Gastrocnemius medialis (tissue), 4 donors: Measurements from ENCODE around the gene TBL1X. TPM values are rescaled to one million over a fixed set of nuclear protein-coding genes. Genes with fewer than 3 reads are reported as not detected.

Source experiments
- ATAC-seq, 2 donors: fragments of 150-250 bp; one replicate each; pipeline ENCODE4 v1.9.1; 2016
- DNase-seq, 2 donors: peaks; one replicate each; pipeline ENCODE4 v3.0.0-alpha.2; 2019
- H3K27ac ChIP-seq, 4 donors: fragments of 200-600 bp; sonication (generic); 1 replicate in 1 of 4; 2 replicates in 3 of 4; pipeline ENCODE4 v1.5.1; 2016 to 2018; ENCODE audit warnings: mild to moderate bottlenecking in 2 of 4, moderate library complexity in 1 of 4
- H3K27me3 ChIP-seq, 3 donors: fragments of 200-600 bp; sonication (generic) in 2 of 3; 1 replicate in 1 of 3; 2 replicates in 2 of 3; pipeline versions ENCODE4 v1.5.1 to v1.6.0; 2016 to 2019; ENCODE audit warnings: mild to moderate bottlenecking in 1 of 3, moderate library complexity in 1 of 3
- H3K36me3 ChIP-seq, 2 donors: fragments of 200-600 bp; sonication (generic) in 1 of 2; one replicate each; pipeline ENCODE4 v1.5.1; 2017 to 2018
- H3K4me1 ChIP-seq, 2 donors: fragments of 200-600 bp; sonication (generic) in 1 of 2; one replicate each; pipeline ENCODE4 v1.5.1; 2016 to 2017; ENCODE audit warnings: mild to moderate bottlenecking in 2 of 2
- H3K4me3 ChIP-seq, 4 donors: fragments of 200-600 bp; sonication (generic) in 3 of 4; 1 replicate in 1 of 4; 2 replicates in 3 of 4; pipeline ENCODE4 v1.5.1; 2016 to 2019; ENCODE audit warnings: mild to moderate bottlenecking in 2 of 4
- H3K9me3 ChIP-seq, 3 donors: fragments of 200-600 bp; sonication (generic) in 2 of 3; 1 replicate in 1 of 3; 2 replicates in 2 of 3; pipeline ENCODE4 v1.5.1; 2016 to 2019
- POLR2A ChIP-seq, 2 donors: fragments of 450-650 bp; IDR thresholded peaks; one replicate each; pipeline ENCODE4 v1.6.1; 2017; ENCODE audit warnings: antibody characterized with exemption in 2 of 2, mild to moderate bottlenecking in 2 of 2, moderate library complexity in 2 of 2
- in situ Hi-C, 4 donors: fragments of 200-750 bp; cut with MboI; loops; one replicate each; pipeline versions ENCODE4 v1.15.0 to v1.8.0; 2017; ENCODE audit warnings: low sequenced_read_pairs in 4 of 4
- intact Hi-C: fragments of 100-400 bp; cut with DNase I; formaldehyde crosslinking; loops from one replicate; pipeline ENCODE4 v1.15.1; 2023; ENCODE audit warnings: low total_unique reads
- total RNA-seq, 4 donors: library from RNA; depleted of rRNA; stranded (reverse); fragments of >200 nt; gene quantifications; one replicate each; pipeline versions ENCODE4 v1.1.0 to v1.2.3, GENCODE V29; 2016
- TF ChIP-seq, protein P1 (sequence below), 5 experiments: fragments of 450-650 bp in 3 of 5; fragments of 200-600 bp in 2 of 5; sonication (generic) in 2 of 5; IDR thresholded peaks in 4 of 5; conservative IDR thresholded peaks in 1 of 5; 1 replicate in 4 of 5; 2 replicates in 1 of 5; pipeline ENCODE4 v1.5.1; 2016 to 2019; ENCODE audit warnings: antibody characterized with exemption in 5 of 5, mild to moderate bottlenecking in 3 of 5, moderate library complexity in 3 of 5

TBL1X gene
- total RNA-seq, 4 donors from 2014 or later = 6.7 to 16.8 (median 8.0) TPM

DNA sequence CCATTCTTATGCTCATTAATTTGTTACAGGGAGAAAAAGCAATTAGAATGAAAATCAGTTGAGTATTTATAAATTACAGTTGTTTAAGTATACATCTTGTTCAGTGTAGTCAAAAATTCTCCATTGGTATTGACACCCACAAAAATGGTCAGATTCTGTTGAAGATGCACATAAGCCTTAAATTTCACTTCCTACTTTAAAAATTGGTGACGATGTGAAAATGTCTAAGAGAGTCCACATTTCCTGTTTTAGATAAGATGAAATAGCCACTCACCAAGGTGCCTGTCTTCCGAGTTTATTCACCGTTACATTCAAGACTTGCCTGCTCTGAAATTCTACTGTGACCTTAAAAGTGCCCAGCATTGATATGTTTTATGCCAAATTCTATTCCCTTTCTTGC, 207.1 kb downstream of the TBL1X start:
- Histone ChIP-seq H3K9me3 (no peaks in the 10 kb centered on the region), H3K4me3 (no peak overlapping the region), H3K36me3 (no peaks in the 10 kb centered on the region), H3K4me1 (no peaks in the 10 kb centered on the region), H3K27ac (no peak overlapping the region), H3K27me3 (no peaks in the 10 kb centered on the region)
- in situ Hi-C loops (no loop called here), intact Hi-C loops (loop anchor here (10.0 kb wide), 1 partner anchor 207 kb away; the partner anchor contains the start of gene TBL1X)
- TF ChIP-seq, protein P1, sequence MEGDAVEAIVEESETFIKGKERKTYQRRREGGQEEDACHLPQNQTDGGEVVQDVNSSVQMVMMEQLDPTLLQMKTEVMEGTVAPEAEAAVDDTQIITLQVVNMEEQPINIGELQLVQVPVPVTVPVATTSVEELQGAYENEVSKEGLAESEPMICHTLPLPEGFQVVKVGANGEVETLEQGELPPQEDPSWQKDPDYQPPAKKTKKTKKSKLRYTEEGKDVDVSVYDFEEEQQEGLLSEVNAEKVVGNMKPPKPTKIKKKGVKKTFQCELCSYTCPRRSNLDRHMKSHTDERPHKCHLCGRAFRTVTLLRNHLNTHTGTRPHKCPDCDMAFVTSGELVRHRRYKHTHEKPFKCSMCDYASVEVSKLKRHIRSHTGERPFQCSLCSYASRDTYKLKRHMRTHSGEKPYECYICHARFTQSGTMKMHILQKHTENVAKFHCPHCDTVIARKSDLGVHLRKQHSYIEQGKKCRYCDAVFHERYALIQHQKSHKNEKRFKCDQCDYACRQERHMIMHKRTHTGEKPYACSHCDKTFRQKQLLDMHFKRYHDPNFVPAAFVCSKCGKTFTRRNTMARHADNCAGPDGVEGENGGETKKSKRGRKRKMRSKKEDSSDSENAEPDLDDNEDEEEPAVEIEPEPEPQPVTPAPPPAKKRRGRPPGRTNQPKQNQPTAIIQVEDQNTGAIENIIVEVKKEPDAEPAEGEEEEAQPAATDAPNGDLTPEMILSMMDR (IDR thresholded peaks at IDR 0.05 in 4 of 5, conservative IDR thresholded peaks at IDR 0.05 in 1 of 5) = no peak
- no peak for TF ChIP-seq POLR2A (IDR thresholded peaks at IDR 0.05)
- ATAC-seq (no peak), DNase-seq (no peak)

DNA sequence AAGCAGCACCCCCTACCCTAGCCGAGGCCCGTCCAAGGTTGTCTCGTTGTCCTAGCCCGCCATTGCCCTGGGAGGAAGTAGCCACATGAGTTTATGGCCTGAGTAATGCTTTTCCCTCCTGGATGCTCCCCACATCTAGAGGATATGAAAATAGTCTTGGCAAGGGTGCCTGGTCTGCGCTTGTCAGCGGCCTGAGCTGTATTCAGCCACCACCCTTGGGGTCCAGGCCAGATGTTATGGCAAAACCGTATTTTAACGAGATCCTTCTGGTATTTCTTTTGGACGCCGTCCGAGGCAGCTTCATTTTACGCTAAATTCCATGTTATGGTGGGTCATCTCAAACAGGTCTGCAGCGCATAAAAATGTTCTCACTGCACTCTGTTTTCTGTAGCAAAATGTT, 211.4 kb downstream of the TBL1X start:
- intact Hi-C loops = loop anchor here (10.0 kb wide), 1 partner anchor 212 kb away; the partner anchor contains the start of gene TBL1X
- no peaks in the 10 kb centered on the region for H3K27me3 ChIP-seq
- H3K4me3 ChIP-seq = no peak overlapping the region
- no peaks in the 10 kb centered on the region for H3K9me3 ChIP-seq
- no peaks in the 10 kb centered on the region for H3K4me1 ChIP-seq
- ATAC-seq = no peak
- in situ Hi-C loops = no loop called here
- H3K27ac ChIP-seq = no peak overlapping the region
- no peaks in the 10 kb centered on the region for H3K36me3 ChIP-seq
- TF ChIP-seq, protein P1 (IDR thresholded peaks at IDR 0.05 in 4 of 5, conservative IDR thresholded peaks at IDR 0.05 in 1 of 5) = no peak
- TF ChIP-seq POLR2A (IDR thresholded peaks at IDR 0.05) = no peak
- no peak for DNase-seq

DNA sequence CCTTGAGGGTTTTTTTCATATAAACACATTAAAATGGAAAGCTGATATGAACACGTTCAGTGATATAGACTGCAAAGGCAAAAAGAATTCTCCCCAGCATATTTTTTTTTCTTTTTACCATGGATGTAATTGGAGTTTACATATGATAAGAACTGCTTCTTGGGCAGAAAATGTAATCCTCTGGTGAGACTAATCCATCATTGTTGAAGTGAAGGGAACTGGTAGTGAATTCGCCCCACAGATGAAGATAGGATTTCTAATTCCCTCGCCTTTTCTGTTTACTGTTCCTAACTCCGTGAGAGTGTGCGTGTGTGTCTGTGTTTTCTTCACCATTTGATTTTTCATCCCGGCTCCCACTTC, 211.9 kb downstream of the TBL1X start:
- Histone ChIP-seq H3K9me3 (no peaks in the 10 kb centered on the region), H3K27ac (no peak overlapping the region), H3K4me1 (no peaks in the 10 kb centered on the region), H3K4me3 (no peak overlapping the region), H3K27me3 (no peaks in the 10 kb centered on the region), H3K36me3 (no peaks in the 10 kb centered on the region)
- DNase-seq (no peak), ATAC-seq (no peak)
- in situ Hi-C loops = no loop called here
- TF ChIP-seq POLR2A (IDR thresholded peaks at IDR 0.05) = no peak
- TF ChIP-seq, protein P1 (IDR thresholded peaks at IDR 0.05 in 4 of 5, conservative IDR thresholded peaks at IDR 0.05 in 1 of 5) = no peak
- intact Hi-C loops = loop anchor here (10.0 kb wide), 1 partner anchor 212 kb away; the partner anchor contains the start of gene TBL1X

DNA sequence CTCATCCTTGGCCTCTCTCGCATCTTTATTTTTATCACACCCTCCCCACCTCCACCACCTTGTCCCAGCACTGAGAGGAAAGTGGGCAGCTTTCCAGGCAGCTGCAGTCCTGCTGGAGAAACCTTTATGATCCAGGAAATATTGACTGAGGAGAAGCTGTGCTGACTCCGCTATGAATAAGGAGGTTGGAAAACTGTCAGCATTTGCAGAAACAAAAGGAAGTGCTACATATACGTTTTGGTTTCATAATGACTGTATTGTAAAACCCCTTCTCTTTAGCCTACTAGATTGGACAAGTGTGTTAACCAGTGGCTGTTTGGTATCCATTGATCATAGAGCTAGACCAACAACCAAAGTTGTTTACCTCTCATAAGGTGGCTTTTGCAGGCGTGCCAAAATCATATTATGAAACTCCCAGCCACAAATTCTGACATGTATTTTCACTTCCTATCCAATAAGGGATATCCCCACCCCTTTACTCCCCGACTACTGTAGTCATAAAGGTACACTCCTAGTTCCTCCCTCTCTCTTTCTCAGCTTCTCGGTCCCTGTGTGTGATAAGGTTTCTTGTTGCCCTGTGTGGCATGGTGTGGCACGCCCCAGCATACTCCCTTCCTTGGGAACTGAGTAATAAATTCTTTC, 212.4 kb downstream of the TBL1X start:
- no peaks in the 10 kb centered on the region for H3K36me3 ChIP-seq
- H3K4me3 ChIP-seq = no peak overlapping the region
- H3K4me1 ChIP-seq = no peaks in the 10 kb centered on the region
- no peaks in the 10 kb centered on the region for H3K27me3 ChIP-seq
- no peak for ATAC-seq
- TF ChIP-seq, protein P1 (IDR thresholded peaks at IDR 0.05 in 4 of 5, conservative IDR thresholded peaks at IDR 0.05 in 1 of 5) = no peak
- no peak for TF ChIP-seq POLR2A (IDR thresholded peaks at IDR 0.05)
- no peak overlapping the region for H3K27ac ChIP-seq
- H3K9me3 ChIP-seq = no peaks in the 10 kb centered on the region
- intact Hi-C loops = loop anchor here (10.0 kb wide), 1 partner anchor 212 kb away; the partner anchor contains the start of gene TBL1X
- DNase-seq = no peak
- in situ Hi-C loops = no loop called here
